Measurements from ENCODE around the gene TSHZ2.
"Not testable (repeated sequence)": the region's sequence is repeated elsewhere in the genome, so short reads cannot be mapped to it uniquely, and the experiment has no call there.

Gene TSHZ2

DNA sequence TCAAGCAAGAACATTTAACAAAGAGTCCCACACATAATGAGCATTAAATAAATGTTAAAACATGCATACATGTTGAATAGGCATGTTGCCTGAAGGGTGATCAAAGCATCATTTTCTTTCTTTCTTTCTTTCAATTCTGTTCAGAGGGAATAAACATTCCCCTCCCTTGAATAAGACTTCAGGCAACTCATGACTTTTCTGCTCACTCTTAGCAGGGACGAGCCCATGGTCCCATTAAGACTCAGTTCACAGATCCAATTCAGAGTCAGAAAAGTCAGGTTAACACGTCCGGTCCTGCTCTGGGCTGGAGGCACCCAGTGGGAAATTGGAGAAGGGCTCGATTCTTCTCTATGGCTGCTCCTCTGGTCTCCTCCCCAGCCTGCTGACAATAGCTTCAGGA lies 439.7 kb downstream of the TSHZ2 start:
- no peak for DNase-seq (ENCODE audit: low read depth, low spot score)

DNA sequence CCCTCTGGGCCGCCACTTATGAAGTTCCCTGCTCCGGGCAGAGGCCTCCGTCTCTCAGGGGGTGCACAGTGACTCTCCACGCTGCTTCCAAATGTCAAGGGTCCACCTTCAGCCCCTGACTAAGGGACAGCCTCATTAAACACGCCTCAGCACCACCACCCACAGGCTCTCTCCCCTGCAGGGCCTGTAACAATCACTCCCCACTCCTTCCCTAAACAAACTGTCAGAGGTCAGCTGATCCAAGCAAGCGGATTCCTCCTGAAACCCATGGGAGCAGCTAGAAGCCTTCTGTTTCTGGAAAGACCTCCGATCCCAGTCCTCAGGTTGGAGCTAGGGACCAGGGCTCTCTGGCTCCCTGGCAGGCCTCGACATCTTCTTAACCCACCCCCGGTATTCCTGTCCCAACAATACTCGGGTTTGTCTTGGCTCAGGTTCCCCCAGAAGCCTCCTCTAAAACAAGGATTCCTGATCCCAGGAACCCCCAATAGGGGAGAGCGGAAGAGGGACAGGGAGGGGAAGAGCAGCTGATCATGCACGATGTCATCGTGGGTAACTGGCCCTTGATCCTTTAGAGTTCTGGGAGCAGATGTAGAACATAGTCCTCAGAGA lies 440.5 kb downstream of the TSHZ2 start:
- DNase-seq (ENCODE audit: low read depth, low spot score), result no peak

DNA sequence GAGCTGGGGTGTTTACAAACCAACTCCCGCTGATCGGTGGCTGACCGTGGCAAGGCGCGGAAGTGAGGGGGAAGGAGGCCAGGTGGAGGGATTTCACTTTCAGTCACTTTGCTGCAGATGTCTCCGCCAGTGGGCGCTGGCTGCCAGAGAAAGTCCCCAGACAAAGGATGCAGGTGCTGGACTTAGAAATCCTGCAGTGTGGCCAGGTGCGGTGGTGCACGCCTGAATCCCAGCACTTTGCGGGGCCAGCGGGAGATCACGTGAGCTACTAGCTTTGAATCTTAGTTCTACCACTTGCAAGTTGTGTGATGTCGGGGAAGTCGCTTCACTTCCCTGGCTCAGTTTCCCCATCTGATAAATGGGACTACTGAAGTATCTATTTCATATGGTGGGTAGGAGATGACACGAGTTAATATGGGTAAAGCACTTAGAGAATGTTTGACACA lies 441.1 kb downstream of the TSHZ2 start:
- DNase-seq (ENCODE audit: low read depth, low spot score), result no peak

DNA sequence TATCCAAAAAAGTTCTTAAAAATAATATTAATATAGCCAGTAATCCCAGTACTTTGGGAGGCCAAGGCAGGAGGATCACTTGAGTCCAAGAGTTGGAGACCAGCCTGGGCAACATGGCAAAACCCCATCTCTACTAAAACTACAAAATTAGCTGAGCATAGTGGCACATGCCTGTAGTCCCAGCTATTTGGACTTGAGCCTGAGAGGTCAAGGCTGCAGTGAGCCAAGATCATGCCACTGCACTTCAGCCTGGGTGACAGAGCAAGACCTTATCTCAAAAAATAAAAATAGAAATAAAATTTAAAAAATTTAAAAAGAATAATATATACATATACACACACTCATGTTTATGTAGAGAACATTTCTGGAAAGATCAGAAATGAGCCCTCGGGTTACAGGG lies 441.7 kb downstream of the TSHZ2 start:
- DNase-seq (ENCODE audit: low read depth, low spot score), result not testable (repeated sequence)

DNA sequence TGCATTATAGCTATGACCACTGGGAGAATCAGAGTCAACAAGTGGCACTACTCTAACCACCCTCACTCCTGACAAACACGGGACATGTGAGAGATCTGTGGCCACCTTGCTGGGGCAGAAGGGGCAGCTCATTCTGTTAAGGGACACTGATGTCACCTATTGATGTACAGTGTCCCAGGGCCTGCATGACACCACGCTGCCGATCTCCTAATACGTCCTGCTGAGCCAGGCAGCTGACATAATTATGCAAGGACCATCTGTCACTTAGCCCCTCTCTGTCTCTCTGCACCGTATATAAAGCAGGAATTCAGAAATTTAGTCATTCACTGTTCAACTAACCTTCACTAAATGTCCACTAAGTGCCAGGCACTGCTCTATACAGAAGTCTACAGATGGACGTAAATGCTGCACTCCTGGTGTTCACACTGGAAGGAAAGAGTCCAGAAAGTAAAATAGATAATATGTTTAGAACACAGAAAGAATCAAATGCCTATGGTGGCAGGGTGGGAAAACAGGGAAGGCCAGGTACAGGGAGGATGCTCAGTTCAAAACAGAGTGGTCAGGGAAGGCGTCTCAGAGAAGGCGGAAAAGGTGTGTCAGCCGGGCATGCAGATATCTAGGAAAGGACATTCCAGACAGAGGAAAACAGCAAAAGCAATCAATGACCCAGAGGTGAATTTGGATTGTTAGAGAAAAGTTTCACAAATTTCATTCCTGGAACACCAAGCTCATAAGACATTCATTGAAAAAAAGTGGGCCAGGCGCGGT lies 447.7 kb downstream of the TSHZ2 start:
- DNase-seq (ENCODE audit: low read depth, low spot score), result no peak

DNA sequence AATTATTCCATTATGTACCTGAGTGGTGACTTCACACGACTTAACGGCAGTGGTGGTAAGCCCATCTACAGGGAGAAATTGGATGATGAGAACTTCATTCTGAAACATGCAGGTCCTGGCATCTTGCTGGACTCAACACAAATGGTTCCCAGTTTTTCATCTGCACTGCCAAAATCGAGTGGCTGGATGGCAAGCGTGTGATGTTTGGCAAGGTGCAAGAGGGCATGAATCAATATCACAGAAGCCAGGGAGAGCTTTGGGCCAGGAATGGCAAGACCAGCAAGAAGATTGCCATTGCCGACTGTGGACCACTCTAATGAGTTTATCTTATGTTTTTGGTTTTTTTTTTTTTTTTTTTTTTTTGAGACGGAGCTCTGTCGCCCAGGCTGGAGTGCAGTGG lies 449.2 kb downstream of the TSHZ2 start:
- no peak for DNase-seq (ENCODE audit: low read depth, low spot score)

DNA sequence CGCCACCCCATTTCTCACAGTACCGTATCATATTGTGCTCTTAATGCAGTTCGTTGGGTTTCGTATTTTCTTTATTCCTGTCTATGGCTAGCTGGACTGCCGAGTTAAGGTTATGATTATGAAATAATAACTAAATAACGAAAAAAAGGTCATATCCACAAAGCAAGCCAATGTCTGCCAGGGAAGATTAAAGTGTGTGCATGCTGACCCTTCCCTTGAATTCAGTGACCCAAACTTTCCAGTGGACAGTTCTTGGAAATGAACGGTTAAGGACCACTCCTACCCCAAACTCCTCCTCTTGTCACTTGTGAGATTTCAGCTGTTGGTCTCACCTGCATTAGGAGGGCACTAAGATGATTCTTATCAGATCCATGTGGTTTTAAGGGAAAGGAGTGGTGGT lies 449.9 kb downstream of the TSHZ2 start:
- DNase-seq (ENCODE audit: low read depth, low spot score), result no peak

DNA sequence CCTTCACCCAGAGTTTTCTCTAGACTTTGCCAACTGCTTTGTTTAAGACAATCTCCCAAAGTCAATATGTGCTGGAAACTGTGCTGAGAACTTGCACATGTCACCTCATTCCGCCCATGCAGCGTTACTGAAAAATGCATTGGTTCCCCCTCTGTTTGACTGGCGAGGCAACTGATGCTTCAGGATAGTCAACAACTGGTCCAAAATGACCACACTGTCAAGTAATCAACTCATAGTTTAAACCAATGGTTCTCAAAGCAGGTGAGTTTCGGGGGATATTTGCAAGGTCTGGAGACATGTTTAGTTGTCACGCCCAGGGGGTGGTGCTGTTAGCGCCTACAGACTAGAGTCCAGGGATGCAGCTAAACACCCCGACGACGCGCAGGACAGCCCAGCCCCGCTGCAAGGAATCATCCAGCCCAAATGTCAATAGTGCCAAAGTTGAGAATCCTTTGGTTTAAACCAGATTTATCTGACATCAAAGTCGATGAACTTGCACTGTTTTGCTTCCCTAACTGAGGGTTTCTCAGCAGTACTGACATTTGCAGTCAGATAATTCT lies 451.5 kb downstream of the TSHZ2 start:
- DNase-seq (ENCODE audit: low read depth, low spot score), result no peak

DNA sequence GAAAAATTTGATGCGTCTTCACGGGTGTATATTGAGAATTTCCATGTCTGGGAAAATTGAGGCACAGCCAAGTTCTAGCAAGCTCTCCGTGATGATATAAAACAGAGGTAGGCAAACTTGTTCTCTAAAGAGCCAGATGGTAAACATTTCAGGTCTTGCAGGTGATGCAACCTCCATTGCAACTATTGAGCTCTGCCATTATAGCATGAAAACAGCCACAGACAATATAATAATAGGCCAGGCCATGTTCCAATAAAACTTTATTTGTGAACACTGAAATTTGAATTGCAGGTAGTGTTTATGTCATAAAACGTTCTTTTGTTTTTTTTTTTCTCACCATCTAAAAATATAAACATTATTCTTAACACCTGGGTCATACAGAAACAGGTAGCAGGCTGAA lies 453.3 kb downstream of the TSHZ2 start:
- no peak for DNase-seq (ENCODE audit: low read depth, low spot score)

DNA sequence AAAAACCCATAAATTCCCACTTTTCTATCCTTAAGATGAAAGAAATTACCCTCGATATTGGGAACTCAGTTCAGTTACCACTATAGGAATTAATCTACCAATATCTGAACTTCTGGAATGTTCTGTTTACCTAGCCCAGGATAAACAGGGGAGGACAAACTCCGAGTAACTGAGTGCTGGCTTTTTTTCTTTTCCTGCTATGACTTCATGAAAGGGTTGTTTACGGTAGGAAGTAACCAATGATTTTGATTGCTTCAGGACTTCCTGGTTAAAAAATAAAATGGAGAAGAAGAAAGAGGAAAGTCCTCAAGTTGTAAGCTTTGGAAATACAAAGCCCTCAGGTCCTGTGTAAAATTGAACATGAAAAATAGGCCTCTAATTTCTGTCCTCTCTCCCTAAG lies 453.8 kb downstream of the TSHZ2 start:
- no peak for DNase-seq (ENCODE audit: low read depth, low spot score)

DNA sequence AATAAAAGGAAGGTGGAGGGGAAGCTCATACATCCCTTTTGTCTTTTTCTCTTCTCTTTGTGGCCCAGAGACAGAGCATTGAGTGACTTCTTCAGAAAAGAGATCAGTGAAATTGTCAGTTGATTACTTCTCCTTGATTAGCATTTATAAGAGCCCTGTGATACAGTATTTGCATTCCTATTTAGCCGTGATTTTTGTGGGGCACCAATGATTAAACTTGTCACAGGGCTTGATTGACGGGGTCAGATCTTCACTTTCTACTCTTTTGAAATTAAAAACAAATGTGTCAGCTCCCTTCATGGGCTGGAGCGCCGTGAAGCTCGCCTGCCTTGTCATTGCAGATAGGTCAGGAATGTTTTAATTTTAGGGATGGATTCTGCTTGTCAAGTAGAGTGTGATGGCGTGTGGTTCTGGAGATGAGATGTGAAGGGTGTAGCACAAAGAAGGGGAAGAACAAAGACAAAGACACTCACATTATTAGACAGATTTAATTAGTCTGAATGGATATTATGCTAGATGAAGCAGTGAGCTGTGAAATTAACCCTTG lies 454.7 kb downstream of the TSHZ2 start:
- no peak for DNase-seq (ENCODE audit: low read depth, low spot score)

DNA sequence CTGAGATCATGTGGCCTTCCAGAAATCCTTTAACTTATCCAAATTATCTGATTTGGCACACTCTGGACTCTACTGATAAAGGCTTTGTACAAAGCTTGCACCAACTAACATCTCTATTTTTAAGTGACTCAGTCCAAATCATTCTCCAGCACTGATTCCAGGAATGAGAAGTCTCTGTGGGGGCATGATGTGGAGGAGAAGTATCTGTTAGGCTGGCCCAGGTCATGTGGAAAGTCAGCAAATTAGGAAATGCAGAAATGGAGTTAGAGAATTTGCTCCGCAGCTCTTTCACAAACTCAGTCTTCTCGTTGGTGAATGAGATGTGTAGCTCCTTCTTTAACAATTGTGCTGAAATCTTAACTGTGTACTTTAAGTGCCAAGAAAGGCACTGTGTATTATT lies 455.8 kb downstream of the TSHZ2 start:
- DNase-seq (ENCODE audit: low read depth, low spot score), result no peak

DNA sequence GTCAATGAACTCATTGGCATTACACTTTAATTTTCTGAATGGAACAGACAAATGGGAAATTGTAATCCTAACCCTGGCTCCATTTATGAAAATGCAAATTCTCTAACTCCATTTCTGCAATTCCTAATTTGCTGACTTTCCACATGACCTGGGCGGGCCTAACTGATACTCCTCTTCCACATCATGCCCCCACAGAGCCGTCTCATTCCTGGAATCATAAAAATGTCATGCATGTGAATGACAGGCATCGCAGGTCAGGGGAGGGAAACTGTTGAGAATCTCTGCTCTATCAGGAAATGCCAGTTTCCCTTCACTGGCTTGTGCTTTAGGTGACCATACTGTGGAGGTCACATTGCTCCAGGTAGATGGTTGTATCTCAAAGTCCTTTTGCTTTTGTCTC lies 456.4 kb downstream of the TSHZ2 start:
- DNase-seq (ENCODE audit: low read depth, low spot score), result no peak

DNA sequence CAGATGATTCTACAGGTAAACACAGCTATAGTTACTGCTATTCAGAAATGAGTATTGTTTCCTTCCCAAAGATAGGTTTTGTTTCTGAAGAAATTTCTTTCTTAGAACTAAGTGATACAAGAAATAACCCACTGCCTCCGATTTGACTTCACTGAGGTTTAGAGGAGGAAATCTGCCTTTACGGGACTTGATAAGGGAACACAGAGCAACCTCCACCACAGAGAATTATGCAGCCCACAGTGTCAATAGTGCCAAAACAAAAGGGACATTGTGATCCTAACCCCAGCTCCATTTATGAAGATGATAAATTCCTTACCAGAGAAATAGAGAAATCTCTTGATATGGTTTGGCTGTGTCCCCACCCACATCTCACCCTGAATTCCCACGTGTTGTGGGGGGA lies 456.8 kb downstream of the TSHZ2 start:
- DNase-seq (ENCODE audit: low read depth, low spot score), result no peak

DNA sequence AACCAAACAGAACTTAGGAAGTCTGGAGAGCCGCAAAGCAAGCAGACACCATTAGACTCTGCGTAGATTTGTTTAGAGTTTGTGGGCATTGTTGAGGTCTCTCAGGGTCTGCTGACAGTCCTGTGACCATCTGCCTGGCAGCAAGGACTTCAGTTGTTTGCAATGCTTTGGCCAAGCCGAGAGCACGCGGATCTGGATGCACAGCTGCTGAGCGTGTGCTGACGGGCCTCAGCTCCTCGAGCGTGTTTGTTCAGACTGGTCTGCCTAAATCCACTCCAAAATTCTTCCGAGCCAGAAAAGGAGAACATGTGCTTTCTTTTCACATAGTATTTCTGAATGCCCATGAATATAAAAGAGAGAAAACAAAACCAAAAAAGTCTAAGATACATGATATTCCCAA lies 462.5 kb downstream of the TSHZ2 start:
- DNase-seq (ENCODE audit: low read depth, low spot score), result no peak

DNA sequence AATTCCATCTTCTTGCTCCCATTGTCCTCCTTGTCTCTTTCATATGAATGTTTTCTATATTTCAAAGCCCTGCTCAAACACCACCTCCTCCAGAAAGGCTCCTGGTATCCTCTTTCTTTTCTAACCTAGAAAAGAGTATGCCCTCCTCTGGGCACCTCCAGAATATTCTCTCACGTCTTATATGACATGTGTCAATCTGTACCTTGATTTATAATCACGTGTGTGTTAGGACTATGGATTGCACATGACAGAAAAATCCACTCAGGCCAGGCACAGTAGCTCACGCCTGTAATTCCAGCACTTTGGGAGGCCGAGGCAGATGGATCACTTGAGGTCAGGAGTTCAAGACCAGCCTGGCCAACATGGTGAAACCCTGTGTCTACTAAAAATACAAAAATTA lies 464.8 kb downstream of the TSHZ2 start:
- not testable (repeated sequence) for DNase-seq (ENCODE audit: low read depth, low spot score)

DNA sequence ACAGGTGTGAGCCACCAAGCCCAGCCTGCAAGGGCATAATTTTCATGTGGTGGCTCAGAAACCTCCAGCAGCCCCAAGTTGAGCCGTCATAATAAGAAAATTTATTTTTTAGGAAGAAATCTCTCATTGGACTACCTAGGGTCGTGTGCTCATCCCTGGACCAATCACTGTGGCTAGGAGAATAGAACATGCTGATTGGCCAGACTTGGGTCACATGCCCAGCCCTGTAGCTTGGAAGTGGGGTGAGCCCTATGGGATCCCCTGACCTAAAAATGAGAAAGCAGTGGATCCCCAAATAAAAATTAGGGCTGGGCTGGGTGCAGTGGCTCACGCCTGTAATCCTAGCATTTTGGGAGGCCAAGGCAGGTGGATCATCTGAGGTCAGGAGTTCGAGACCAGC lies 466.2 kb downstream of the TSHZ2 start:
- DNase-seq (ENCODE audit: low read depth, low spot score), result no peak

DNA sequence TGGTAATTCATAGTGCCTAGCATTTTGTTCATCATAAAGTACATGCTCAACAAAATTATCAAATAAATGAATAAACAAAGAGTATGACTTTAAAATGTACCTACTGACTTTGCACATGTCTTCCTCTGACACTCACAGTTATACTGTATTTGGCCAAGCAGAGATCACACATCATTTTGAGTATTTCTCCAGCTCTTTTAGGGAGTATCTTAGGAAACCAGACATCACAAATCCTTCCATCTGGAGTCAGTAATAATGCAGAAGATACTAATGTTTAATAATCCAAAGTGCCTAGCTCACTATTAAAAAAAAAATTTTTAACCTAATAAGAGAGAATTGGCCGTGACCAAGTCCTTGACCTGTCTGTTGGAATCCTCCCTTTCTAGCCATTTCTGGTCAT lies 466.9 kb downstream of the TSHZ2 start:
- no peak for DNase-seq (ENCODE audit: low read depth, low spot score)

DNA sequence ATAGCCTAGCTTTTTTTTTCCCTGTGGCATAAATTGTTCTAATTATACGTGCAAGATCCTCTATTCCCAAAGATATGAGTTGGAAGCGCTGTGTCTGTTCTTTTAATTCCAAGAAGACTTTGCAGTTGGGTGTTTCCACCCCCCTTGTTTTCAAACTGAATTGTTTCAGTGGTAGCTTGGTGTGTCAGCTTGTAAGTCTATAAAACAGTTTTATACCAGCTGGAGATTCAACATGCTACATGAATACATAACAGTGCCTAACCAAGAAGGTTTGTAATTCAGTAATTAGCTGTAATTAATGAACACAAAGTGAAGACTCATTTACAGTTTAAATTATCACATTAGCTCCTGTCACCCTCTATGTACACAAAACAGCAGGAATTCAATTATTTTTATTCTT lies 467.5 kb downstream of the TSHZ2 start:
- no peak for DNase-seq (ENCODE audit: low read depth, low spot score)

DNA sequence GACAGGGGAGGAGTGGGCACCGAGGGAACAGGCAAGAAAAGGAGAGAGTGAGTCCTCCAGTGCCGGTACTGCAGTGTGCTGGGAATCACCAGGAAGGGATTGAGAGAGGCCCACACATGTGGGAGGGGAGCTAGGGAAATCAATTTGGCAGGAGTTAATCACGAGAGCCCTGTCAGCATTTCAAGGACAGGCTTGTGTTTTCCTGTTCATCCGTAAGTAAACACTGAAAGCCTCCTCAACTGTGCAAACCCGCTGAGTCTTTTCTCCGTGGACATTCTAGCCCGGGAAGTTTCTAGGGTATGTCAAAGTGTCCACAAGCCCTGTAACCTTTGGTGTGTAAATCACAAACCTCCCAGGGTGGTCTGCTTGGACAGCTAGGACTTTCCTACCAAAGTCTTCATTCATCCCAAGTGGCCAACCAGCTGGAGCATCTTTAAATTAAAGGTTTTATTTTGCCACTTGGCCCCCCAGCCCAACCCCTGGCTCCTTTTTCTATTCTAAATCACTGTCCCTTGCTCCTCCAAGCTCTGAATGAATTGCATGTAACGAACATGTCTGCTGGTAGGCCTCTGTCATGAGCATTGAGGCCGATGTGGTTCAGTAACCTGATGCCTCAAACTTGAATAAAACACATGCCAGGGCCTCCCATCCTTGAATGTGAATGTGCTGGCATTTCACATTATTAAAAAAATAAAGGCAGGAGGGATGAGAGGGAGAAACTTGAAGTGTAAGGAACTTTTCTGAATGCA lies 472.4 kb downstream of the TSHZ2 start:
- no peak for DNase-seq (ENCODE audit: low read depth, low spot score)

DNA sequence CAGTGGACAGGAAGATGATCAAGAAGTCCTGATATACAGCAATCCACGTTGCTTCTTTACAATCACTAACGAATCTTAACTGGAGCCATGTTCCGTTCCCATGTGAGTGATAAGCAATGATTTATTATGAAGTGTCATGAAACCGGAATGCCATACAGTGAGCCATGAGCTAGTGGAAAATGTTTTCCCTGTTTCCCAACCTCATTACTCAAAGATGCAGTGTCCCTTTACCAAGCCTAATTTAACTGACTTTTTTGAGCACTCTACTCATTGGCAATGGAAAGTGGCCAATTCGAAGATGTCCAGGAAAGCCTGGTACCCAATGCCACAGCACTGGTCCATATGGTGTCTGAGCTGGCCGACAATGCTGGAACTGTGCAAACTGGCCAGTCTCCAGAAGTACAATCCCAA lies 473.2 kb downstream of the TSHZ2 start:
- no peak for DNase-seq (ENCODE audit: low read depth, low spot score)

DNA sequence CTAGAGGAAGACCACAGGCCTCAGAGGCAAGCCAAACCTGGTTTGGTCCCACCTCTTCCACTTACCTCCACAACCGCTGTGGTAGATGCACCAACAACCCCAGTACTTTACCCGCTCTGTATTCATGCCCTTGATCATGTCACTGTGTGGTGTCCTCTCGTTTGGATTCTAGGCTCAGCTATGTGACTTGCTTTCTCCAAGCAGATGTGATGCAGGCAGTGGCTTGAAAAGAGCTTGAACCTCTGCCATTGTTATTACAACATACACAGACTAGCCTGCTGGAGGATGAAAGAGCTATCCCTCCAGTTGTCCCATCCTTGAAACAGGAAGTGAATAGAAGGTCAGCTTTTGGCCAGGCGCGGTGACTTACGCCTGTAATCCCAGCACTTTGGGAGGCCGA lies 473.8 kb downstream of the TSHZ2 start:
- no peak for DNase-seq (ENCODE audit: low read depth, low spot score)
